Fibroblast of villous mesenchyme (primary cell): ENCODE results near the gene VPS36. TPM values are rescaled to one million over a fixed set of nuclear protein-coding genes. Genes with fewer than 3 reads are reported as not detected.

Source experiments
- DNase-seq: peaks from one replicate; pipeline ENCODE4 v3.0.0-alpha.2; 2010; ENCODE audit warnings: low read depth
- H3K4me3 ChIP-seq: 2 replicates; pipeline ENCODE4 v1.5.1; 2011; ENCODE audit warnings: low read depth, mild to moderate bottlenecking, low read length
- total RNA-seq: library from RNA; depleted of rRNA; stranded (reverse); fragments of >200 nt; gene quantifications from 2 replicates; pipeline ENCODE4 v1.2.3, GENCODE V29; 2012
- TF ChIP-seq, protein P1 (sequence below): IDR thresholded peaks from 2 replicates; pipeline ENCODE4 v1.5.1; 2012; ENCODE audit warnings: low read depth, mild to moderate bottlenecking, low read length; ENCODE audit not compliant: insufficient read depth

VPS36 gene
- total RNA-seq, 1 donor, result 39.3 TPM

DNA sequence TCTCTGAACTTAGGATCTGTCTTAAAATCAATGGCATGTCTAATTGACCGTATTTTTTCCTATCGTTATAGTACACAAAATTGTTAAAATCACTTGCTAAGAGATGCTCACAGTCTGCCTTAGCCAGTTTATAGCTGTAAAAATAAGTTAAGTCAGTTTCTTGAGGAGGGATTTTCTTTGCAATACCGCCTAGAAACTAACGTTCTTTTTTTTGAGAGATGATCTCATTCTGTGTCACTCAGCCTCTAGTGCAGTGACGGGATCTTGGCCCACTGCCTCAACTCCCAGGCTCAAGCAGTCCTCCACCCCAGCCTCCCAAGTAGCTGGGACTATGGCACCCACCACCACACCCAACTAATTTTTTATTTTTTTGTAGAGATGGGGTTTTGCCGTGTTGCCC lies 9.2 kb upstream of the VPS36 start:
- peak; percentile 17 for DNase-seq
- TF ChIP-seq, protein P1, sequence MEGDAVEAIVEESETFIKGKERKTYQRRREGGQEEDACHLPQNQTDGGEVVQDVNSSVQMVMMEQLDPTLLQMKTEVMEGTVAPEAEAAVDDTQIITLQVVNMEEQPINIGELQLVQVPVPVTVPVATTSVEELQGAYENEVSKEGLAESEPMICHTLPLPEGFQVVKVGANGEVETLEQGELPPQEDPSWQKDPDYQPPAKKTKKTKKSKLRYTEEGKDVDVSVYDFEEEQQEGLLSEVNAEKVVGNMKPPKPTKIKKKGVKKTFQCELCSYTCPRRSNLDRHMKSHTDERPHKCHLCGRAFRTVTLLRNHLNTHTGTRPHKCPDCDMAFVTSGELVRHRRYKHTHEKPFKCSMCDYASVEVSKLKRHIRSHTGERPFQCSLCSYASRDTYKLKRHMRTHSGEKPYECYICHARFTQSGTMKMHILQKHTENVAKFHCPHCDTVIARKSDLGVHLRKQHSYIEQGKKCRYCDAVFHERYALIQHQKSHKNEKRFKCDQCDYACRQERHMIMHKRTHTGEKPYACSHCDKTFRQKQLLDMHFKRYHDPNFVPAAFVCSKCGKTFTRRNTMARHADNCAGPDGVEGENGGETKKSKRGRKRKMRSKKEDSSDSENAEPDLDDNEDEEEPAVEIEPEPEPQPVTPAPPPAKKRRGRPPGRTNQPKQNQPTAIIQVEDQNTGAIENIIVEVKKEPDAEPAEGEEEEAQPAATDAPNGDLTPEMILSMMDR, result no peak
- no peak overlapping the region for H3K4me3 ChIP-seq

DNA sequence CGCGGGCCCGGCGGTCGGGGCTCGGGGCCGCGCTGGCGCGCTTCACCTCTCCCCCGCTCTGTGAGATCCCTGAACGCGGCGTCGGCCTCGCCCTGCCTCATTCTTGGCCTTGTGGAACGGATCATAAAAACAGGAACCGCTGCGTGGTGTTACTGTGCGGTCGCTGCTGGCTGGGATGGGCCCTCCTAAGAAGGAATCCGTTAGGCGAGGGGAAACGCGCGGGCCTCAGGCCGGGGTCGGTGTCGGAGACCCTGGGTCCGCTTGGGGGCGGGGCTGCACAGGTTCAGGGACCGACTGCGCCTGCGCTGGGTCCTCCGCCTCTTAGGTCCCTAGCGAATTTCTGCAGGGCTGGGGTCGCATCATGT lies 5.2 kb upstream of the VPS36 start:
- DNase-seq, result peak; percentile 76
- TF ChIP-seq, protein P1, result no peak
- peak overlapping the region; percentile 96 for H3K4me3 ChIP-seq

DNA sequence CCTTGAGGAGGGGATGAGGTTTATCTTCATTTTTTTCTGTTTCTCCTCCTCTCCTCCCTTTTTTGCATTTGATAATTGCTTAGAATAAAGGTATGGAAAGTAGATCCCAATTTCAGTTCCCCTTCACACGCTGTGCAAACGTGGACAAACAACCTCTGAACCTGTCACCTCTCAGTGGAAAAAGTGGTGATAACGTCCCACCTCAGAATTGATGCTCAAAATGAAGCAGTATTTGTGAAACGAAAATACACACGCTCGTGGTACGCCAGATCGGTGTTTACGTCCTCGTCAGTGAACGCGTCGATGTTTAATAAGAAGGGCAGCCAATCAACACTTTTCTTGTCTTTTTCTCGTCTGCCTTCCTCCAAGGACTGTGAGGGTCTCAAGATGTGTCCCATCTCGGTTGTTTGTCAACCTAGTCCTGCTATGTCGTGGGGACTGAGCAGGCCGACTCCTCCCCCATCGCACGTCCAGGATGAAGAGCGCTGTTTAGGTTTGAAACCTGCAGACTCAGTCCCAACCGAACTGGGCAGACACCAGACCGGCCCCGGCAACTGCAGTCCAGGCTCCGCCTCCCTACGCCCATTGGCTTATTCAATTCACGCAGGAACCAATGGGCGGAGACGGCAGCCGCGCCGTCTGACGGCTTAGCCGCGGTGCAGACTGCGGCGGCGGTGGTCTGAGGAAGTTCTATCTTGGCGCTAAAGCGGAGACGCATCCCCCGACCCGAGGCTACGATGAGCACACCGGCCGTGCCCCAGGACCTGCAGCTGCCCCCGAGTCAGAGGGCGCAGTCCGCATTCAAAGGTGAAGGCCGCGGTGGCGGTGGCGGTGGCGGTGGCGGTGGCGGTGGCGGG lies 4.6 kb upstream of the VPS36 start, which contains the start of gene CKAP2:
Gene CKAP2 (plus strand): TSS at position 659 of the 857 bp plus-strand sequence. CDS start 79 bp downstream, at position 738.
- TF ChIP-seq, protein P1, result no peak
- peak; percentile 94 for DNase-seq
- H3K4me3 ChIP-seq, result peak within 1 kb of the TSS; percentile 96

DNA sequence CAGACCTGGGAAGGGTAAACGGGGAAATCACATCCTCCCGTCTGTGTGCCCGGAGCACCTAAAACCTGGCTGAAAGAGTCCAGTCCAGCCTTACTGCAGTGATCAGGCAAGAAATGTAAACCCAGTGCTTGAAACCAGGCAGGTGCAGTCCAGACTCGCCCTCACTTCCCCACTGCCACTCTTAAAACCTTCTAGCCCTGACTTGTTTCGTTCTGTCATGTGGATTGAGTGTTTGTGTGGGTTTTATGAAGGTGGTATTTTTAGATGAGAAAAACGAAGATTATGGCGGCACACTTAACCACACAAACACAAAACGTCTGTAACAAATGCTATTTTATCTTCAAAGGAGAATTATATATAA lies 4.0 kb upstream of the VPS36 start:
- TF ChIP-seq, protein P1, result no peak
- H3K4me3 ChIP-seq, result peak overlapping the region; percentile 96
- DNase-seq, result peak; percentile 13

DNA sequence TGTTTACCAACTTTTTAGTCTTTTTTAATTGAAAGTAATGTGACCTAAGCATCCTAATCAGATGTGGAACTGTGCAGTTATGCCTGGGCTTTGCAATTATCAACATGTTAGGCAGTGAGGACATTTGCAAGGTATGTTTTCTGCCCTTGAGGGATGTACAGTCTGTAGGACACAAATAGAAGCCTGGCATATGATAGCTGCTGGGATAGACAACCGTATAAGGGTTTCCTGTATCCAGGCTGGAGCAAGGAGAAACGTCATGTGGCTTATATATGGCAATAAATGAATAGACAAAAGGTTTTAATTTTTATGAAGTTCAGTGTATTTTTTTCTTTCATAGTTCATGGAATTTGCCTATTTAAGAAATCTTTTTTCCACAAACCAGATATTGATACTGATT lies 2.0 kb upstream of the VPS36 start:
- DNase-seq, result no peak
- H3K4me3 ChIP-seq, result no peak overlapping the region
- TF ChIP-seq, protein P1, result no peak

DNA sequence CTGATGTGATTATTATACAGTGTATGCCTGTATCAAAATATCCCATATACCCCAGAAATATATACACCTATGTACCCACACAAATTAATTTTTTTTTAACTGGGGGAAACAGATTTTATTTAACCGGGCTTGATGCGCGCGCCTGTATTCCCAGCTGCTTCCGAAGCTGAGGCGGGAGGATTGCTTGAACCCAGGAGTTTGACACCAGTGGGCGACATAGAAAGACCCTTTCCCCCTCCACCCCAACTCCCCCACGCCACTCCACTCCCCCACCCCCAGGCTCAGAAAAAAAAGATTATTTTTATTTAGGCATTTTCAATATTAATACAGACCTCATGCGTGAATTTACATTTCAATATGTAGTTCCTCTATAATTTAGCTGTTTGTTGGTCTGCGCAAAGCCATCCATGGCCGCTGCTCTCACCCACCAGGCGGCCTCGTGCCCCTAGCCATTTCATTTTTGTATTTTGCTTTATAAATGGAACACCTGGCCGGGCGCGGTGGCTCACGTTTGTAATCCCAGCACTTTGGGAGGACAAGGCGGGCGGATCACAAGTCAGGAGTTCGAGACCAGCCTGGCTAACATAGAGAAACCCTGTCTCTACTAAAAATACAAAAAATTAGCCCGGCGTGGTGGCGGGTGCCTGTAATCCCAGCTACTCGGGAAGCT lies 836 bp upstream of the VPS36 start:
- no peak overlapping the region for H3K4me3 ChIP-seq
- TF ChIP-seq, protein P1, result no peak
- DNase-seq, result no peak
